ENCODE data around the gene ESD. TPM values are rescaled to one million over a fixed set of nuclear protein-coding genes. Genes with fewer than 3 reads are reported as not detected.

The ESD gene
- total and polyA plus RNA-seq, 10 of the 15 experiments (the other 5 are each of a cell fraction or from before 2014, with no cell fraction given) = 105 to 387 (median 195) TPM

DNA sequence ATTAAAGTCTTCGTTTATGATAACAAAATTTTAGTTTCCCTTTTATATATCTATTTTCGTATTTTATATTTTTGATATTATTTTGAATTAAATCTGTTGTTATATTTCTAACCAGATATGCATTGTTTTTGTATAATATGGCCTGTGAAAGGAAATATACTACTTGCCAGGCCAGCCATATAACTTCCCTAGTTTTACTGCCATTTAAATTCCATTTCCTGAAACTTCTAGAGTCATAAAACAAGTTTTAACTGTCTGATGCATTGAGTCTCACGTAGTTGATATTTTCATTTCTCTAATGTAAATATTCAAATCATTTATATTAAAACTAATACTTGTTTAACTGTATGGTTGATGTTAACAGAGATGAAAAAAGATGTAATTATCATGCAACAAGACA, 13.5 kb downstream of the ESD start (continued):
- TF ChIP-seq EZH2 (IDR thresholded peaks at IDR 0.05; ENCODE audit: borderline replicate concordance, control insufficient read depth, low read depth, low read length) = no peak
- no peak for TF ChIP-seq SUZ12 (IDR thresholded peaks at IDR 0.05; ENCODE audit: unreplicated experiment)
- TF ChIP-seq RELA (IDR thresholded peaks at IDR 0.05; ENCODE audit: borderline replicate concordance, partially characterized antibody) = no peak

DNA sequence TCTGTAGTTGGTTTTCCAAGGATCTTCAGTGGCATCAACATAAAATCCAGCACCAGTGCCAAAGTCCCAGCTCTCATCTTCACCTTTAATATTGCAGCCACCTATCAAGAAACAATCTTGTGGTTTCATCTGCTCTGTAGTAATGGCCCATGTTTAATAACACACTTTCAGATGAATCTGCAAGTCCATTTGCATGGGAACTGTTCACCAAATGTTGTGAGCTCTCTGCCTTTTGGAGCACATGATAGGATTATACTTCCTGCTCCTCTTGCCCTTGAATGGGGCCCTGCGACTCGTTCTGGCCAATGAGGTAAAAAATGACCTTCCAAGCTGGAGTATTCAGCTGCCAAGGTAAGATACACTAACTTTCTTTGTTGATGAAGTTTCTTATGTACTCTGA, 14.3 kb downstream of the ESD start:
- peaks cover 2 to 24% of the 10 kb centered on the region in 2 experiments for H3K36me3 ChIP-seq (ENCODE audit: control insufficient read depth in 2 of 2, insufficient read depth in 2 of 2, low read length in 1 of 2)
- H3K9me3 ChIP-seq (replicated peaks; ENCODE audit: control insufficient read depth, insufficient read depth, low read length) = no peaks in the 10 kb centered on the region
- 89% methylated on average over 2 of the region's 2 CpGs for WGBS (ENCODE audit: insufficient coverage, insufficient replicate concordance, low lambda C conversion rate, missing lambda C conversion rate)
- no peaks in the 10 kb centered on the region for H3K27me3 ChIP-seq (replicated peaks in 1 of 2; ENCODE audit: control insufficient read depth in 2 of 2, insufficient read depth in 2 of 2, low read length in 1 of 2)
- SMC1A ChIA-PET (ENCODE audit: uncharacterized antibody, unreplicated experiment) = no interaction called here
- no peak for DNase-seq (ENCODE audit: low read depth, low spot score)
- FAIRE-seq = no peak
- RAD21 ChIA-PET (ENCODE audit: unreplicated experiment) = no interaction called here
- BruUV-seq (replicated peaks) = no TSS peak
- no peak overlapping the region for H3K4me3 ChIP-seq
- no peaks in the 10 kb centered on the region for H4K20me1 ChIP-seq (ENCODE audit: control insufficient read depth, insufficient read depth)
- ATAC-seq = no peak
- H3K4me1 ChIP-seq (ENCODE audit: control insufficient read depth, insufficient read depth, low read length) = no peaks in the 10 kb centered on the region
- no peak overlapping the region for H2AFZ ChIP-seq (ENCODE audit: control insufficient read depth, low read depth, low read length)
- intact Hi-C loops (cut with micrococcal nuclease; ENCODE audit: unreplicated experiment) = no loop called here
- POLR2A ChIA-PET = no interaction called here
- CTCF ChIA-PET = no interaction called here
- in situ Hi-C loops (cut with MboI) = no loop called here
- H3K27ac ChIP-seq (ENCODE audit: control insufficient read depth, insufficient read depth) = no peak overlapping the region
- H3K79me2 ChIP-seq (ENCODE audit: control insufficient read depth, insufficient read depth, low read length) = no peaks in the 10 kb centered on the region
- TF ChIP-seq, protein P1, sequence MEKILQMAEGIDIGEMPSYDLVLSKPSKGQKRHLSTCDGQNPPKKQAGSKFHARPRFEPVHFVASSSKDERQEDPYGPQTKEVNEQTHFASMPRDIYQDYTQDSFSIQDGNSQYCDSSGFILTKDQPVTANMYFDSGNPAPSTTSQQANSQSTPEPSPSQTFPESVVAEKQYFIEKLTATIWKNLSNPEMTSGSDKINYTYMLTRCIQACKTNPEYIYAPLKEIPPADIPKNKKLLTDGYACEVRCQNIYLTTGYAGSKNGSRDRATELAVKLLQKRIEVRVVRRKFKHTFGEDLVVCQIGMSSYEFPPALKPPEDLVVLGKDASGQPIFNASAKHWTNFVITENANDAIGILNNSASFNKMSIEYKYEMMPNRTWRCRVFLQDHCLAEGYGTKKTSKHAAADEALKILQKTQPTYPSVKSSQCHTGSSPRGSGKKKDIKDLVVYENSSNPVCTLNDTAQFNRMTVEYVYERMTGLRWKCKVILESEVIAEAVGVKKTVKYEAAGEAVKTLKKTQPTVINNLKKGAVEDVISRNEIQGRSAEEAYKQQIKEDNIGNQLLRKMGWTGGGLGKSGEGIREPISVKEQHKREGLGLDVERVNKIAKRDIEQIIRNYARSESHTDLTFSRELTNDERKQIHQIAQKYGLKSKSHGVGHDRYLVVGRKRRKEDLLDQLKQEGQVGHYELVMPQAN (conservative IDR thresholded peaks at IDR 0.05) = no peak
- TF ChIP-seq, protein P2, sequence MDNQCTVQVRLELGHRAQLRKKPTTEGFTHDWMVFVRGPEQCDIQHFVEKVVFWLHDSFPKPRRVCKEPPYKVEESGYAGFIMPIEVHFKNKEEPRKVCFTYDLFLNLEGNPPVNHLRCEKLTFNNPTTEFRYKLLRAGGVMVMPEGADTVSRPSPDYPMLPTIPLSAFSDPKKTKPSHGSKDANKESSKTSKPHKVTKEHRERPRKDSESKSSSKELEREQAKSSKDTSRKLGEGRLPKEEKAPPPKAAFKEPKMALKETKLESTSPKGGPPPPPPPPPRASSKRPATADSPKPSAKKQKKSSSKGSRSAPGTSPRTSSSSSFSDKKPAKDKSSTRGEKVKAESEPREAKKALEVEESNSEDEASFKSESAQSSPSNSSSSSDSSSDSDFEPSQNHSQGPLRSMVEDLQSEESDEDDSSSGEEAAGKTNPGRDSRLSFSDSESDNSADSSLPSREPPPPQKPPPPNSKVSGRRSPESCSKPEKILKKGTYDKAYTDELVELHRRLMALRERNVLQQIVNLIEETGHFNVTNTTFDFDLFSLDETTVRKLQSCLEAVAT (IDR thresholded peaks at IDR 0.05) = no peak
- no peak for TF ChIP-seq MEF2B (IDR thresholded peaks at IDR 0.05; ENCODE audit: partially characterized antibody, poor library complexity, severe bottlenecking)
- H3K4me2 ChIP-seq (ENCODE audit: control insufficient read depth, insufficient read depth) = no peak overlapping the region
- H3K9ac ChIP-seq (ENCODE audit: control insufficient read depth, insufficient read depth, low read length) = no peak overlapping the region
